HCT116 (cell line): Measurements from ENCODE around the gene FBXL13. TPM values are rescaled to one million over a fixed set of nuclear protein-coding genes. Genes with fewer than 3 reads are reported as not detected.

Source experiments
- ATAC-seq: fragments of 200-7000 bp; cut with Tn5 transposase; 2 replicates; pipeline ENCODE4 v1.9.1; 2020; ENCODE audit warnings: mild to moderate bottlenecking, moderate library complexity
- BruUV-seq: library from RNA; stranded (reverse); fragments of 400-500 nt; replicated peaks from 2 replicates; lab custom pipeline; 2021; lab: Mats Ljungman, UMichigan
- CTCF ChIA-PET: fragments of 300-600 bp; sonication (Branson Sonifier 250); formaldehyde crosslinking; loops from one replicate; lab custom pipeline; 2021; ENCODE audit warnings: antibody characterized with exemption; lab: Charles Lee
- POLR2A ChIA-PET: fragments of 300-600, 350-600 bp; sonication (Branson Sonifier 250); formaldehyde crosslinking; loops from one replicate; lab custom pipeline; 2021; ENCODE audit warnings: antibody characterized with exemption; lab: Charles Lee
- RAD21 ChIA-PET, 2 experiments: fragments of 300-600 bp; sonication (Branson Sonifier 250); formaldehyde crosslinking; loops; one replicate each; lab custom pipeline; 2023; ENCODE audit warnings: low total read pairs in 2 of 2; ENCODE audit not compliant: uncharacterized antibody in 2 of 2, unreplicated experiment in 2 of 2, low non-redundant PET in 1 of 2; lab: Charles Lee
- DNase-seq: peaks from one replicate; pipeline ENCODE4 v3.0.0-alpha.2; 2010; ENCODE audit warnings: low read depth, low spot score
- H2AFZ ChIP-seq: fragments of 200-600 bp; shearing (Covaris generic), sonication (generic); 2 replicates; pipeline ENCODE4 v1.6.1; 2017; ENCODE audit warnings: low read depth, mixed run types, mixed read lengths, antibody characterized with exemption, low read length; ENCODE audit not compliant: poor library complexity, severe bottlenecking
- H3K27ac ChIP-seq: 2 replicates; pipeline ENCODE4 v1.5.1; 2012; ENCODE audit warnings: low read depth, low read length
- H3K27me3 ChIP-seq: fragments of 200-600 bp; sonication (generic); 2 replicates; pipeline ENCODE4 v1.6.1; 2016; ENCODE audit warnings: mixed run types, low read length, mixed read lengths; ENCODE audit not compliant: insufficient read depth
- H3K36me3 ChIP-seq, 2 experiments: fragments of 200-500 bp in 1 of 2; fragments of 200-600 bp in 1 of 2; sonication (Bioruptor generic) in 1 of 2; sonication (generic) in 1 of 2; 2 replicates each; pipeline versions ENCODE4 v1.5.1 to v1.6.1; 2014 to 2016; ENCODE audit warnings: low read length in 2 of 2, inconsistent platforms in 1 of 2, mixed read lengths in 1 of 2, mixed run types in 1 of 2; ENCODE audit not compliant: insufficient read depth in 2 of 2, control insufficient read depth in 1 of 2
- H3K4me1 ChIP-seq, 2 experiments: fragments of 200-600 bp in 1 of 2; sonication (generic) in 1 of 2; 2 replicates each; pipeline versions ENCODE4 v1.5.1 to v1.6.1; 2012 to 2017; ENCODE audit warnings: low read length in 2 of 2, inconsistent platforms in 1 of 2, mild to moderate bottlenecking in 1 of 2, mixed read lengths in 1 of 2, mixed run types in 1 of 2, moderate library complexity in 1 of 2; ENCODE audit not compliant: insufficient read depth in 2 of 2, control insufficient read depth in 1 of 2
- H3K4me2 ChIP-seq: fragments of 200-600 bp; sonication (generic); 2 replicates; pipeline ENCODE4 v1.6.1; 2017; ENCODE audit warnings: mixed run types, low read length, mixed read lengths
- H3K4me3 ChIP-seq, 2 experiments: fragments of 200-600 bp in 1 of 2; sonication (generic) in 1 of 2; replicated peaks in 1 of 2; 2 replicates each; pipeline ENCODE4 v1.5.1; 2011 to 2016; ENCODE audit warnings: low read length in 2 of 2, control low read depth in 1 of 2, low read depth in 1 of 2, mild to moderate bottlenecking in 1 of 2, mixed read lengths in 1 of 2, mixed run types in 1 of 2
- H3K79me2 ChIP-seq: fragments of 200-600 bp; sonication (generic); 2 replicates; pipeline ENCODE4 v1.6.1; 2017; ENCODE audit warnings: mild to moderate bottlenecking, mixed run types, low read length, moderate library complexity, mixed read lengths; ENCODE audit not compliant: insufficient read depth
- H3K9ac ChIP-seq: fragments of 200-600 bp; sonication (generic); 2 replicates; pipeline ENCODE4 v1.6.1; 2016; ENCODE audit warnings: low read length, mixed read lengths
- H3K9me2 ChIP-seq: fragments of 200-600 bp; sonication (generic), shearing (Covaris generic); 2 replicates; pipeline ENCODE4 v1.6.1; 2017; ENCODE audit warnings: mixed run types, mild to moderate bottlenecking, moderate library complexity; ENCODE audit not compliant: insufficient read depth
- H3K9me3 ChIP-seq, 2 experiments: fragments of 200-500 bp in 1 of 2; fragments of 200-600 bp in 1 of 2; sonication (Bioruptor generic) in 1 of 2; sonication (generic) in 1 of 2; 2 replicates each; pipeline ENCODE4 v1.6.1; 2014 to 2017; ENCODE audit warnings: low read length in 2 of 2, mixed read lengths in 2 of 2, inconsistent platforms in 1 of 2, low read depth in 1 of 2, mild to moderate bottlenecking in 1 of 2, mixed run types in 1 of 2, moderate library complexity in 1 of 2; ENCODE audit not compliant: control insufficient read depth in 1 of 2, insufficient read depth in 1 of 2
- H4K20me1 ChIP-seq: fragments of 200-600 bp; sonication (generic), shearing (Covaris generic); 2 replicates; pipeline ENCODE4 v1.6.1; 2017; ENCODE audit warnings: mixed run types, mild to moderate bottlenecking, moderate library complexity; ENCODE audit not compliant: insufficient read depth
- ATF3 ChIP-seq: IDR thresholded peaks from 2 replicates; pipeline ENCODE4 v1.6.1; 2012
- CBX3 ChIP-seq: IDR thresholded peaks from 2 replicates; pipeline ENCODE4 v1.6.1; 2012; ENCODE audit warnings: low read depth
- CTCF ChIP-seq, 3 experiments: fragments of 200-600 bp in 1 of 3; sonication (generic) in 1 of 3; IDR thresholded peaks in 2 of 3; conservative IDR thresholded peaks in 1 of 3; 2 replicates each; pipeline ENCODE4 v1.5.1; 2012 to 2017; ENCODE audit warnings: low read depth in 2 of 3, low read length in 2 of 3, antibody characterized with exemption in 1 of 3, borderline replicate concordance in 1 of 3, control low read depth in 1 of 3, mild to moderate bottlenecking in 1 of 3, mixed read lengths in 1 of 3, mixed run types in 1 of 3, moderate library complexity in 1 of 3; ENCODE audit not compliant: insufficient read depth in 1 of 3
- EGR1 ChIP-seq: IDR thresholded peaks from 2 replicates; pipeline ENCODE4 v1.6.1; 2012; ENCODE audit warnings: low read depth
- EZH2 ChIP-seq: fragments of 200-600 bp; sonication (generic); IDR thresholded peaks from 2 replicates; pipeline ENCODE4 v1.6.1; 2017; ENCODE audit warnings: antibody characterized with exemption, mixed run types
- EZH2phosphoT487 ChIP-seq: fragments of 200-600 bp; IDR thresholded peaks from 2 replicates; pipeline ENCODE4 v1.6.1; 2018; ENCODE audit warnings: antibody characterized with exemption, borderline replicate concordance
- FOSL1 ChIP-seq: IDR thresholded peaks from 2 replicates; pipeline ENCODE4 v1.6.1; 2012; ENCODE audit warnings: low read depth
- RAD21 ChIP-seq: IDR thresholded peaks from 2 replicates; pipeline ENCODE4 v1.6.1; 2012; ENCODE audit warnings: low read depth, mild to moderate bottlenecking
- REST ChIP-seq: IDR thresholded peaks from 2 replicates; pipeline ENCODE4 v1.6.1; 2012; ENCODE audit warnings: low read depth
- SIN3A ChIP-seq: IDR thresholded peaks from 2 replicates; pipeline ENCODE4 v1.6.1; 2012; ENCODE audit warnings: low read depth
- SP1 ChIP-seq: IDR thresholded peaks from 2 replicates; pipeline ENCODE4 v1.6.1; 2012; ENCODE audit warnings: low read depth
- YY1 ChIP-seq: IDR thresholded peaks from 2 replicates; pipeline ENCODE4 v1.6.1; 2011; ENCODE audit warnings: low read length, low read depth, moderate library complexity, mild to moderate bottlenecking; ENCODE audit not compliant: insufficient replicate concordance; ENCODE audit errors: extremely low read depth
- ZBTB33 ChIP-seq: IDR thresholded peaks from 2 replicates; pipeline ENCODE4 v1.6.1; 2011; ENCODE audit warnings: mild to moderate bottlenecking, low read length, moderate library complexity; ENCODE audit not compliant: insufficient replicate concordance; ENCODE audit errors: extremely low read depth
- intact Hi-C: fragments of 100-400 bp; cut with micrococcal nuclease; formaldehyde crosslinking; loops from 2 replicates; pipeline ENCODE4 v1.10.0; 2022
- total RNA-seq: library from RNA; stranded (reverse); gene quantifications from one replicate; pipeline ENCODE4 v1.2.1, GENCODE V29; 2021; ENCODE audit not compliant: unreplicated experiment

FBXL13 gene
- total RNA-seq, 1 experiment from 2014 or later = 1.0 TPM

- TF ChIP-seq REST = no peak
These were observed 241.9 kb downstream of the FBXL13 start (continued) for GRCh38 chr7:102832674-102833073.

- Histone ChIP-seq H3K4me2 (no peak overlapping the region), H3K9ac (no peak overlapping the region), H2AFZ (no peak overlapping the region), H3K4me3 (no peak overlapping the region), H3K4me1 (peaks cover 2 to 9% of the 10 kb centered on the region in 2 experiments; a peak in 3 of 4 replicates), H3K27me3 (no peaks in the 10 kb centered on the region), H3K36me3 (peaks cover 0 to 4% of the 10 kb centered on the region in 2 experiments; a peak in 1 of 4 replicates), H4K20me1 (no peaks in the 10 kb centered on the region), H3K9me2 (no peaks in the 10 kb centered on the region), H3K9me3 (no peaks in the 10 kb centered on the region), H3K79me2 (no peaks in the 10 kb centered on the region), H3K27ac (no peak overlapping the region)
- no TSS peak for BruUV-seq
- ATAC-seq = no peak
- CTCF ChIA-PET = no interaction called here
- intact Hi-C loops = no loop called here
- RAD21 ChIA-PET = no interaction called here
- DNase-seq = no peak
- POLR2A ChIA-PET = no interaction called here
- TF ChIP-seq CTCF (IDR thresholded peaks at IDR 0.05 in 2 of 3, conservative IDR thresholded peaks at IDR 0.05 in 1 of 3; ENCODE audit: borderline replicate concordance in 1 of 3, insufficient read depth in 1 of 3, low read depth in 2 of 3, low read length in 2 of 3) (no peak), ZBTB33 (no peak), YY1 (no peak), EGR1 (no peak), CBX3 (no peak), FOSL1 (no peak), EZH2 (no peak), ATF3 (no peak), SP1 (no peak), RAD21 (no peak), EZH2phosphoT487 (no peak), SIN3A (no peak), REST (no peak)
These were observed 244.4 kb downstream of the FBXL13 start for GRCh38 chr7:102830197-102830596.
